ENCODE data around the gene CD7. TPM values are rescaled to one million over a fixed set of nuclear protein-coding genes. Genes with fewer than 3 reads are reported as not detected.

CD7 gene
- total RNA-seq, 1 donor from 2014 or later, result 0.83 TPM

GRCh38 chr17:82270651-82271050 is 46.8 kb downstream of the CD7 start:
- H3K27me3 Mint-ChIP-seq (ENCODE audit: low read depth), result no peaks in the 10 kb centered on the region
- peaks cover 58% of the 10 kb centered on the region for H3K4me1 Mint-ChIP-seq
- H3K9me3 Mint-ChIP-seq, result no peaks in the 10 kb centered on the region
- H3K4me3 Mint-ChIP-seq, result peak overlapping the region; percentile 44
- no peak for DNase-seq (ENCODE audit: low spot score in 2 of 2, unreplicated experiment in 2 of 2)
- peaks cover 15% of the 10 kb centered on the region for H3K36me3 Mint-ChIP-seq
- peak overlapping the region; percentile 50 for H3K27ac Mint-ChIP-seq
- TF ChIP-seq CTCF (IDR thresholded peaks at IDR 0.05; ENCODE audit: unreplicated experiment), result no peak

DNA sequence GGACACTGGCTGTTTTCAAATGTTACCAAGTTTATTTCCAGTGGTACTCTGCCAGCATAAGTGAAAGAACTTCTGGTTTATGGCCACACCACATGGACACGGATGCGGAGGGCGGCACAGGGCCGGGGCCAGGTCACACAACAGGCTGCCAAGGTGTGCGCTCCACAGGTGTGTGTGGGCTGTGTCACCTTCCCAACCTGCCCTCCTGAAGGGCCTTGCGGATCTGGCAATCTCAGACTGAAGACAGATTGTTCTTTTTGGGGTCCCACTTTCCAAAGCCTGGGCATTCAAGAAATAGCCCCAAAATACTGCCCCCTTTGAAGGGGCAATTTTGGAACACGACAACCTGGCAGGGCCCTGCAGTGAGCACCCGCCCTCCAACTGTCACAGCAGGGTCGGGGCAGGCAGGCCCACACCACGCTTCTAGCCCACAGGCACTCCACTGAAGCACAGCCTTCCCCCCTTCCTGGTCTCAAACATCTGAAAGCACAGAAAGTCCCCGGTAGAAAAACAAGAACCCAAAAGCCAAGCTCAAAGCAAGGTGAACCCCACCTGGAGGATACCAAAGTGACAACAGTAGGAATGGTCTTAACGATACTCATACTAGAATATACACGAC is 47.4 kb downstream of the CD7 start:
- Mint-ChIP-seq H3K4me3 (no peak overlapping the region), H3K27me3 (ENCODE audit: low read depth) (no peaks in the 10 kb centered on the region), H3K36me3 (peaks cover 15% of the 10 kb centered on the region), H3K27ac (peak overlapping the region; percentile 50), H3K4me1 (peaks cover 58% of the 10 kb centered on the region), H3K9me3 (no peaks in the 10 kb centered on the region)
- TF ChIP-seq CTCF (IDR thresholded peaks at IDR 0.05; ENCODE audit: unreplicated experiment), result no peak
- no peak for DNase-seq (ENCODE audit: low spot score in 2 of 2, unreplicated experiment in 2 of 2)

DNA sequence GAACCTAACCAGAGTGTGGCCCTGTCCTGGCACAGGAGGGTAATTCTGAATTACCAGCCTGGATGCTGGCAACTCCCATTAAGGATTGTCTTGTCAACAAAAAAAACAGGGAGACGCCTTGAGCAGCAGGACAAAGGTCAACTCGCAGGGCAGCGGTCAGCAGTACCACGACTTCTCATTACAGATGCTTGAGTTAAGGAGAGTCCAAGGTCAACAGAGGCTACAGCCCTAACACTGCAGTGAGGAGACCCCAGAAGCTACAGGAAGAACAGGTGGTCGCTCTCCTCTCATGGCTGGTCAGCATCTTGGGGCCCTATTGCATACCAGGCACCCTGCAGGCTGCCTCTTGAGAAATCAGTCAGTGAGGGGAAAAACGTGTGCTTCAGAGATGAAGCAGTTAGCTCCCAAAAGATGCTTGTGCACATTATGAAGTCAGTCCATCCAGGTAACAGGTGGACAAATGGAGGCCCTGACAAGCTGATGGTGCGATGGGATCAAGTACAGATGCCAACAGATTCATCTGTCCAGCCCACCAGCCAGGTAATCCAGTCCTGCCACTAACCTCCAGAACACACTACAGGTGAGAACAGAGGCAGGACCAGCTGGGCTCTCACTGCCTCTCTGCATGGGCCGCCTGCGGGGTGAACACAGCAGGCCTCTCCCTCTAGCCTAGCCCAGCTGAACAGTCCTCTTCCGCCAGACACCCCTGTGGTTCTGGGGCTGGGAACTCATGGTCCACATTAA is 48.1 kb downstream of the CD7 start:
- Mint-ChIP-seq H3K4me1 (peaks cover 55% of the 10 kb centered on the region), H3K9me3 (no peaks in the 10 kb centered on the region), H3K27me3 (ENCODE audit: low read depth) (no peaks in the 10 kb centered on the region)

GRCh38 chr17:82267575-82268379 is 49.6 kb downstream of the CD7 start:
- Mint-ChIP-seq H3K36me3 (peaks cover 24% of the 10 kb centered on the region), H3K9me3 (no peaks in the 10 kb centered on the region), H3K4me3 (peak overlapping the region; percentile 28), H3K4me1 (peaks cover 49% of the 10 kb centered on the region), H3K27me3 (ENCODE audit: low read depth) (no peaks in the 10 kb centered on the region), H3K27ac (peak overlapping the region; percentile 66)
- no peak for TF ChIP-seq CTCF (IDR thresholded peaks at IDR 0.05; ENCODE audit: unreplicated experiment)
- no peak for DNase-seq (ENCODE audit: low spot score in 2 of 2, unreplicated experiment in 2 of 2)

More for the DNA sequence above, 48.1 kb downstream of the CD7 start:
- H3K36me3 Mint-ChIP-seq, result peaks cover 19% of the 10 kb centered on the region
- DNase-seq (ENCODE audit: low spot score in 2 of 2, unreplicated experiment in 2 of 2), result no peak
- H3K4me3 Mint-ChIP-seq, result no peak overlapping the region
- no peak for TF ChIP-seq CTCF (IDR thresholded peaks at IDR 0.05; ENCODE audit: unreplicated experiment)
- peak overlapping the region; percentile 24 for H3K27ac Mint-ChIP-seq

DNA sequence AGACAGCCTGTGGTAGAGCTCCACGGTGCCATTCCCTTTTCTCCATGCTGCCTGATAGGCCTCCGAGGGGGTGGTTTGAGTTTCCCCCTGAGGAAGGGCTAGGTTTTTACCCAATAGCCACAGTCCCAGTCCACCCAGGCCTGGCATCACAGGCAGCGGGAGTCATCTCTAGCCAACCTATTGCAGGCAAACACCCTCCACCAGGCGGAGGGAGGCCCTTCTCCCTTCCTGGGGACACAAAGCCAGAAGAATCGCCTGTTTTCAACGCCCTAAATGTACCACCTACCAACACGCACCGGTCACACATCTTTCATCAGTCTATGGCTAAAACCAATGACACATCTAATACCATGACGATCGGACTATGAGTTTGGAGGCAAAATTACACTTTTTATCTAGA is 51.3 kb downstream of the CD7 start:
- TF ChIP-seq CTCF (IDR thresholded peaks at IDR 0.05; ENCODE audit: unreplicated experiment), result no peak
- H3K9me3 Mint-ChIP-seq, result no peaks in the 10 kb centered on the region
- H3K27ac Mint-ChIP-seq, result no peak overlapping the region
- peaks cover 29% of the 10 kb centered on the region for H3K36me3 Mint-ChIP-seq
- no peak overlapping the region for H3K4me3 Mint-ChIP-seq
- peaks cover 37% of the 10 kb centered on the region for H3K4me1 Mint-ChIP-seq
- H3K27me3 Mint-ChIP-seq (ENCODE audit: low read depth), result no peaks in the 10 kb centered on the region
- no peak for DNase-seq (ENCODE audit: low spot score in 2 of 2, unreplicated experiment in 2 of 2)

Other genes with a start within 250 kb of the CD7 start
- gene FASN, start 219.4 kb downstream of the CD7 start, total RNA-seq, result 227 to 230 TPM (median 229 TPM) in 3 replicates
- gene CCDC57, start 104.8 kb downstream of the CD7 start, total RNA-seq, result 90.4 to 92.1 TPM (median 91.5 TPM) in 3 replicates
- gene SLC16A3, start 88.6 kb downstream of the CD7 start, total RNA-seq, result 62.0 to 68.8 TPM (median 67.3 TPM) in 3 replicates
- 202 to 212 TPM (median 204 TPM) in 3 replicates for gene CSNK1D, start 43.9 kb downstream of the CD7 start, total RNA-seq
- 5.8 to 7.0 TPM (median 7.0 TPM) in 3 replicates for gene SECTM1, start 16.2 kb upstream of the CD7 start, total RNA-seq
- gene TEX19, start 41.6 kb upstream of the CD7 start, total RNA-seq, result 0.16 TPM in 1 of 3 replicates, not detected in the others
- gene UTS2R, start 54.2 kb upstream of the CD7 start, total RNA-seq, result 6.1 to 7.6 TPM (median 6.5 TPM) in 3 replicates
- 75.3 to 82.8 TPM (median 76.3 TPM) in 3 replicates for gene HEXD, start 100.7 kb upstream of the CD7 start, total RNA-seq
- gene OGFOD3, start 101.0 kb upstream of the CD7 start, total RNA-seq, result 36.6 to 40.3 TPM (median 39.3 TPM) in 3 replicates
- gene CYBC1, start 133.1 kb upstream of the CD7 start, total RNA-seq, result 86.7 to 93.0 TPM (median 88.1 TPM) in 3 replicates
- 116 to 123 TPM (median 122 TPM) in 3 replicates for gene NARF, start 141.1 kb upstream of the CD7 start, total RNA-seq
- 88.3 to 92.0 TPM (median 91.7 TPM) in 3 replicates for gene FOXK2, start 202.1 kb upstream of the CD7 start, total RNA-seq

Measured in mesothelial cell of epicardium (in vitro differentiated cells).